Measurements from ENCODE around the gene MITF.
"Not testable (repeated sequence)": the region's sequence is repeated elsewhere in the genome, so short reads cannot be mapped to it uniquely, and the experiment has no call there.

MITF gene

GRCh38 chr3:69785769-69786320, 46.6 kb downstream of the MITF start:
- peak overlapping the region; percentile 78 for H3K27ac ChIP-seq (ENCODE audit: low read depth, low read length)
- H3K4me1 ChIP-seq (ENCODE audit: control insufficient read depth, insufficient read depth, low read length): peaks cover 32% of the 10 kb centered on the region
- H3K9ac ChIP-seq (ENCODE audit: low read length): no peak overlapping the region
- H3K4me3 ChIP-seq (ENCODE audit: low read length): no peak overlapping the region
- no peaks in the 10 kb centered on the region for H3K36me3 ChIP-seq (ENCODE audit: control insufficient read depth, insufficient read depth, low read length)
- H3K27me3 ChIP-seq (ENCODE audit: control insufficient read depth, insufficient read depth, low read length): no peaks in the 10 kb centered on the region

- H3K9ac ChIP-seq (ENCODE audit: low read length): no peak overlapping the region
- H3K4me1 ChIP-seq (ENCODE audit: control insufficient read depth, insufficient read depth, low read length): peaks cover 33% of the 10 kb centered on the region
- H3K27ac ChIP-seq (ENCODE audit: low read depth, low read length): peak overlapping the region; percentile 24
- H3K4me3 ChIP-seq (ENCODE audit: low read length): no peak overlapping the region
- H3K27me3 ChIP-seq (ENCODE audit: control insufficient read depth, insufficient read depth, low read length): no peaks in the 10 kb centered on the region
- no peaks in the 10 kb centered on the region for H3K36me3 ChIP-seq (ENCODE audit: control insufficient read depth, insufficient read depth, low read length)
Measured at GRCh38 chr3:69786854-69787253, 47.6 kb downstream of the MITF start.

GRCh38 chr3:69787436-69788168, 48.3 kb downstream of the MITF start:
- Histone ChIP-seq H3K4me3 (ENCODE audit: low read length) (no peak overlapping the region), H3K27me3 (ENCODE audit: control insufficient read depth, insufficient read depth, low read length) (no peaks in the 10 kb centered on the region), H3K27ac (ENCODE audit: low read depth, low read length) (peak overlapping the region; percentile 24), H3K4me1 (ENCODE audit: control insufficient read depth, insufficient read depth, low read length) (peaks cover 38% of the 10 kb centered on the region), H3K36me3 (ENCODE audit: control insufficient read depth, insufficient read depth, low read length) (no peaks in the 10 kb centered on the region), H3K9ac (ENCODE audit: low read length) (no peak overlapping the region)

DNA sequence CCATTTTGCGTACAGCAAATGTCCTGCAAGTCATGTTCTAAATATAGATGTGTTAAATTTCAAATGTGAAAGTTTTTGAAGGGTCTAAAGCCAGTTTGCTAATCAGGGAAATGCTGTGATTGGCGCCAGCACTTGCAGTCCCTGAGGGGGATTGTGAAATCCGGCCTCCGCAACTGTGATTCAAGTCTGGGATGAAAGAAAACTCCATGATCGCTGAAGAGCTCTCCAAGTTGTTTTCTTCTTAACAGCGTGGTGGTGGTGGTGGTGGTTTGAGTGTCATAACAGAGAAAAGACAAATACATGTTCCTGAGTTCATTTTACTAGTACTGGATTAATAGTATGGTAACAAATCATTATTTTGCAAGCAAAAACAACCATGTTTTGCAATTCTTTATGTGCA, 51.8 kb downstream of the MITF start:
- H3K9ac ChIP-seq (ENCODE audit: low read length): no peak overlapping the region
- H3K36me3 ChIP-seq (ENCODE audit: control insufficient read depth, insufficient read depth, low read length): no peaks in the 10 kb centered on the region
- H3K27me3 ChIP-seq (ENCODE audit: control insufficient read depth, insufficient read depth, low read length): no peaks in the 10 kb centered on the region
- H3K27ac ChIP-seq (ENCODE audit: low read depth, low read length): no peak overlapping the region
- no peak overlapping the region for H3K4me3 ChIP-seq (ENCODE audit: low read length)
- H3K4me1 ChIP-seq (ENCODE audit: control insufficient read depth, insufficient read depth, low read length): peaks cover 28% of the 10 kb centered on the region

- no peak overlapping the region for H3K9ac ChIP-seq (ENCODE audit: low read length)
- H3K27ac ChIP-seq (ENCODE audit: low read depth, low read length): no peak overlapping the region
- H3K4me3 ChIP-seq (ENCODE audit: low read length): no peak overlapping the region
- H3K36me3 ChIP-seq (ENCODE audit: control insufficient read depth, insufficient read depth, low read length): no peaks in the 10 kb centered on the region
- H3K4me1 ChIP-seq (ENCODE audit: control insufficient read depth, insufficient read depth, low read length): peaks cover 20% of the 10 kb centered on the region
- H3K27me3 ChIP-seq (ENCODE audit: control insufficient read depth, insufficient read depth, low read length): no peaks in the 10 kb centered on the region
Measured at GRCh38 chr3:69791919-69792399, 52.7 kb downstream of the MITF start.

GRCh38 chr3:69796126-69796525, 56.9 kb downstream of the MITF start:
- not testable (repeated sequence) for H3K27me3 ChIP-seq (ENCODE audit: control insufficient read depth, insufficient read depth, low read length); H3K4me3 ChIP-seq (ENCODE audit: low read length); H3K9ac ChIP-seq (ENCODE audit: low read length); H3K4me1 ChIP-seq (ENCODE audit: control insufficient read depth, insufficient read depth, low read length); H3K36me3 ChIP-seq (ENCODE audit: control insufficient read depth, insufficient read depth, low read length); H3K27ac ChIP-seq (ENCODE audit: low read depth, low read length)

DNA sequence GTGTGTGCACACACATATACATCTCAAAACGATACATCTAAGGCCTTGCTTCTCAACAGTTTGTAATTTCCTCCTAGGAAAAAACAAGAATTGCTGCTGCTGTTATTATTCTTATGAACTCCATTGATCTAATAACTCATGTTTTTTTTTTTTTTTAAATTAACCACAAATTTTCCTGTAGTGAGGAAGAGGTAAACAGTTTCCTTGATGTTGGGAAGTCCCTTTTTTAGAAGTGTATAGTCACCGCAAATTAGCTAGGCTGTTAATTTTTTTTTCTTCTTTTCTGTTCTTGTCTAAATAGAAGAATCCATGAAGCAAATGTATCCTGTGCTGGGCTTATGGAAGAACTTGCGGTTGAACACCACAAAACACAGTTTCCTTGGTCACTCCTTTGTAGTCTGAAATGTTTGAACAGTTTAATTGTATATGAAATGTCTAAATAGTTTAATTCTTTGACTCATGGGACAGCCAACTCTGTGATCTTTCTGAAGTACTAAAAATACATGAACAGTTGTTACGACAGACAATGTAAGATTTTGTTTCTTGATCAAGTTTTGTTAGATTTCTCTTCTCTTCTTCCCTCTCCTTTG, 64.5 kb downstream of the MITF start:
- Histone ChIP-seq H3K27me3 (ENCODE audit: control insufficient read depth, insufficient read depth, low read length) (no peaks in the 10 kb centered on the region), H3K4me1 (ENCODE audit: control insufficient read depth, insufficient read depth, low read length) (peaks cover 9% of the 10 kb centered on the region), H3K4me3 (ENCODE audit: low read length) (no peak overlapping the region), H3K9ac (ENCODE audit: low read length) (no peak overlapping the region), H3K27ac (ENCODE audit: low read depth, low read length) (no peak overlapping the region), H3K36me3 (ENCODE audit: control insufficient read depth, insufficient read depth, low read length) (no peaks in the 10 kb centered on the region)

DNA sequence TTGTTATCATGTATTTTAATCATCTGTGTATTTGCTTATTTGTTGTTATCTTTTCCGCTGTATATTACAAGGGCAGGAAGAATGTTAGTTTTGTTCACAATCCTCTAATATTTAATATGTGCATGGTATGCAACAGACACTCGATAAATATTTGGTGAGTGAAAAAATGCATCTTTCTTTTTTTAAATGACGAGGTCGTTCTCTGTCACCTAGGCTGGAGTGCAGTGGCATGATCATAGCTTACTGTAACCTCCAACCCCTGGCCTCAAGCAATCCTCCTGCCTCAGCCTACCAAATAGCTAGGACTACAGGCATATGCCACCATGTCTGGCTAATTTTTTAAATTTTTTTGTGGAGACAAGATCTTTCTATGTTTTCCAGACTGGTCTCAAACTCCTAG, 66.2 kb downstream of the MITF start:
- Histone ChIP-seq H3K4me1 (ENCODE audit: control insufficient read depth, insufficient read depth, low read length) (peaks cover 10% of the 10 kb centered on the region), H3K27me3 (ENCODE audit: control insufficient read depth, insufficient read depth, low read length) (no peaks in the 10 kb centered on the region), H3K36me3 (ENCODE audit: control insufficient read depth, insufficient read depth, low read length) (no peaks in the 10 kb centered on the region), H3K9ac (ENCODE audit: low read length) (no peak overlapping the region), H3K4me3 (ENCODE audit: low read length) (no peak overlapping the region), H3K27ac (ENCODE audit: low read depth, low read length) (no peak overlapping the region)

- no peaks in the 10 kb centered on the region for H3K36me3 ChIP-seq (ENCODE audit: control insufficient read depth, insufficient read depth, low read length)
- no peak overlapping the region for H3K4me3 ChIP-seq (ENCODE audit: low read length)
- no peaks in the 10 kb centered on the region for H3K27me3 ChIP-seq (ENCODE audit: control insufficient read depth, insufficient read depth, low read length)
- no peak overlapping the region for H3K9ac ChIP-seq (ENCODE audit: low read length)
- peaks cover 10% of the 10 kb centered on the region for H3K4me1 ChIP-seq (ENCODE audit: control insufficient read depth, insufficient read depth, low read length)
- no peak overlapping the region for H3K27ac ChIP-seq (ENCODE audit: low read depth, low read length)
Measured at GRCh38 chr3:69806735-69807438, 67.6 kb downstream of the MITF start.

DNA sequence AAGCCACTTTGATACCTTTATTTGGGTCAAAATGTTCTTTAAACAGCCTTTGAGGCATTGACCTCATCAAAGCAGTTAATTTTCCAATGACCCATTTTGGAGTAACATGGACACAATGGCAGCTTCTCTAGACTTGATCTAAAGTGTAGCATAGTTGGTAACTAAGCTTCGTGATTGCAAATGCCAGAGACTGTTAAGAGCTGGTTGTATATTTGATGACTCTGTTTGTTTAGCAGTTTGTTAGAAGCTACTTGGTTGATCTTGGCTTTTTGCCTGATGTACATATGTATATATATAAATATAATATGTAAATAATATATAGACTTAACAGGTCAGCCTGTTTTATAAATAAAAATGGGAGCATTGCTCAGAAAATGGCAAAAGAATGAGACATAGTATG, 68.4 kb downstream of the MITF start:
- H3K4me3 ChIP-seq (ENCODE audit: low read length): no peak overlapping the region
- H3K4me1 ChIP-seq (ENCODE audit: control insufficient read depth, insufficient read depth, low read length): peaks cover 10% of the 10 kb centered on the region
- H3K36me3 ChIP-seq (ENCODE audit: control insufficient read depth, insufficient read depth, low read length): no peaks in the 10 kb centered on the region

GRCh38 chr3:69809076-69809835, 70.0 kb downstream of the MITF start:
- Histone ChIP-seq H3K27me3 (ENCODE audit: control insufficient read depth, insufficient read depth, low read length) (no peaks in the 10 kb centered on the region), H3K27ac (ENCODE audit: low read depth, low read length) (no peak overlapping the region), H3K4me1 (ENCODE audit: control insufficient read depth, insufficient read depth, low read length) (peaks cover 9% of the 10 kb centered on the region), H3K36me3 (ENCODE audit: control insufficient read depth, insufficient read depth, low read length) (no peaks in the 10 kb centered on the region), H3K9ac (ENCODE audit: low read length) (no peak overlapping the region), H3K4me3 (ENCODE audit: low read length) (no peak overlapping the region)

More for the DNA sequence above, 68.4 kb downstream of the MITF start:
- Histone ChIP-seq H3K27ac (ENCODE audit: low read depth, low read length) (no peak overlapping the region), H3K9ac (ENCODE audit: low read length) (no peak overlapping the region), H3K27me3 (ENCODE audit: control insufficient read depth, insufficient read depth, low read length) (no peaks in the 10 kb centered on the region)

All from rectal smooth muscle tissue (tissue), 1 donor.